ENCODE measurements around the gene RAD21L1. TPM values are rescaled to one million over a fixed set of nuclear protein-coding genes. Genes with fewer than 3 reads are reported as not detected.

RAD21L1 gene
- polyA plus RNA-seq, 2 of the 4 experiments (the other 2 are of a cell fraction), result not detected

GRCh38 chr20:1264727-1265126, 38.9 kb downstream of the RAD21L1 start:
- CTCF ChIA-PET, result no interaction called here
- Histone ChIP-seq H3K4me1 (peaks cover 21% of the 10 kb centered on the region), H3K4me2 (no peak overlapping the region; the same call in 2 of the 3 replicates), H3K9me3 (peaks cover 13% of the 10 kb centered on the region), H3K4me3 (no peak overlapping the region), H3K27ac (no peak overlapping the region)
- TF ChIP-seq MYC (IDR thresholded peaks at IDR 0.05; ENCODE audit: borderline replicate concordance, low read length), result no peak
- TF ChIP-seq KDM1A (IDR thresholded peaks at IDR 0.05; ENCODE audit: low read depth), result no peak
- DNase-seq (ENCODE audit: low read depth in 1 of 2, low spot score in 1 of 2) (no peak), FAIRE-seq (no peak), ATAC-seq (no peak)
- WGBS (ENCODE audit: missing lambda C conversion rate), result 85% methylated on average over 2 of the region's 2 CpGs
- POLR2A ChIA-PET, result no interaction called here

GRCh38 chr20:1265226-1265915, 39.5 kb downstream of the RAD21L1 start:
- no peak for DNase-seq (ENCODE audit: low read depth in 1 of 2, low spot score in 1 of 2)
- H3K4me1 ChIP-seq, result peaks cover 21% of the 10 kb centered on the region
- H3K9me3 ChIP-seq, result peaks cover 13% of the 10 kb centered on the region
- WGBS (ENCODE audit: missing lambda C conversion rate), result 79% methylated on average over 4 of the region's 4 CpGs
- H3K4me3 ChIP-seq, result peak overlapping the region; percentile 89
- TF ChIP-seq JUN (IDR thresholded peaks at IDR 0.05) (no peak), KDM5A (IDR thresholded peaks at IDR 0.05) (no peak), HDAC2 (IDR thresholded peaks at IDR 0.05) (no peak), HOXB5 (CRISPR knock-in tag; IDR thresholded peaks at IDR 0.05) (no peak), SMC3 (IDR thresholded peaks at IDR 0.05) (no peak), USF2 (IDR thresholded peaks at IDR 0.05) (no peak), ZFP36 (IDR thresholded peaks at IDR 0.05; ENCODE audit: borderline replicate concordance, partially characterized antibody) (no peak), BCL3 (IDR thresholded peaks at IDR 0.05) (no peak), TP53 (CRISPR knock-in tag; IDR thresholded peaks at IDR 0.05) (no peak), RFX5 (IDR thresholded peaks at IDR 0.05) (no peak), HEYL (CRISPR knock-in tag; IDR thresholded peaks at IDR 0.05) (no peak), POLR2AphosphoS2 (conservative IDR thresholded peaks at IDR 0.05; ENCODE audit: low read length) (no peak), RAD21 (conservative IDR thresholded peaks at IDR 0.05 in 1 of 2, IDR thresholded peaks at IDR 0.05 in 1 of 2) (no peak), JUNB (IDR thresholded peaks at IDR 0.05) (no peak), EP300 (IDR thresholded peaks at IDR 0.05) (no peak), KDM1A (IDR thresholded peaks at IDR 0.05; ENCODE audit: low read depth) (no peak), CEBPB (IDR thresholded peaks at IDR 0.05) (no peak), ZNF302 (CRISPR knock-in tag; IDR thresholded peaks at IDR 0.05) (no peak), CHD4 (IDR thresholded peaks at IDR 0.05; ENCODE audit: borderline replicate concordance) (no peak), RCOR1 (IDR thresholded peaks at IDR 0.05; ENCODE audit: low read depth, low read length) (no peak)
- ChIA-PET CTCF (interaction anchor here (0.7 kb wide), 1 partner anchor 9 kb away, joined by 3 read pairs; no protein-coding TSS in a partner anchor), POLR2A (interaction anchor here (0.6 to 1.1 kb wide), 2 partner anchors 11 to 23 kb away, joined by 3 to 8 read pairs; no protein-coding TSS in a partner anchor)
- peak overlapping the region; percentile 63 to 88 for H3K27ac ChIP-seq
- peak overlapping the region; percentile 77 for H3K4me2 ChIP-seq
- no peak for FAIRE-seq
- no peak for ATAC-seq

- no peak for ATAC-seq
- DNase-seq (ENCODE audit: low read depth in 1 of 2, low spot score in 1 of 2), result no peak
- Histone ChIP-seq H3K27ac (peak overlapping the region; percentile 63 to 88), H3K4me3 (peak overlapping the region; percentile 89), H3K9me3 (peaks cover 13% of the 10 kb centered on the region), H3K4me2 (peak overlapping the region; percentile 77), H3K4me1 (peaks cover 21% of the 10 kb centered on the region)
- WGBS (ENCODE audit: missing lambda C conversion rate), result 3% methylated on average over 10 of the region's 10 CpGs
- FAIRE-seq, result no peak
- POLR2A ChIA-PET, result interaction anchor here (0.6 to 1.1 kb wide), 2 partner anchors 10 to 22 kb away, joined by 3 to 8 read pairs; no protein-coding TSS in a partner anchor
- CTCF ChIA-PET, result interaction anchor here (0.7 to 1.6 kb wide), 4 partner anchors 8 to 80 kb away, joined by 3 to 6 read pairs (median 4); no protein-coding TSS in a partner anchor
- TF ChIP-seq ATOH8 (CRISPR knock-in tag; IDR thresholded peaks at IDR 0.05; ENCODE audit: low read depth), result no peak
- TF ChIP-seq EHMT2 (IDR thresholded peaks at IDR 0.05; ENCODE audit: low read depth), result no peak
- TF ChIP-seq FOSB (CRISPR knock-in tag; IDR thresholded peaks at IDR 0.05), result no peak
- no peak for TF ChIP-seq ZC3H11A (IDR thresholded peaks at IDR 0.05)
- TF ChIP-seq HOXA7 (CRISPR knock-in tag; IDR thresholded peaks at IDR 0.05), result no peak
- peak; percentile 90 for TF ChIP-seq CHD4 (IDR thresholded peaks at IDR 0.05; ENCODE audit: borderline replicate concordance)
- TF ChIP-seq RARB (CRISPR knock-in tag; IDR thresholded peaks at IDR 0.05), result no peak
- TF ChIP-seq USF2 (IDR thresholded peaks at IDR 0.05), result no peak
- no peak for TF ChIP-seq E2F6 (IDR thresholded peaks at IDR 0.05; ENCODE audit: borderline replicate concordance, low read depth)
- no peak for TF ChIP-seq EHF (CRISPR knock-in tag; IDR thresholded peaks at IDR 0.05)
- 0 out of 5 replicates have a peak, but pooled peaks of 1 of the 2 experiments have one; percentile 31 for TF ChIP-seq JUN (IDR thresholded peaks at IDR 0.05)
- no peak for TF ChIP-seq JUNB (IDR thresholded peaks at IDR 0.05)
- TF ChIP-seq ZSCAN20 (CRISPR knock-in tag; IDR thresholded peaks at IDR 0.05), result no peak
- TF ChIP-seq HOXB13 (CRISPR knock-in tag; IDR thresholded peaks at IDR 0.05; ENCODE audit: low read depth), result no peak
- TF ChIP-seq KDM5A (IDR thresholded peaks at IDR 0.05), result no peak
- peak; percentile 98 for TF ChIP-seq KDM1A (IDR thresholded peaks at IDR 0.05; ENCODE audit: low read depth)
- peak; percentile 96 for TF ChIP-seq HDAC2 (IDR thresholded peaks at IDR 0.05)
- no peak for TF ChIP-seq HOXB5 (CRISPR knock-in tag; IDR thresholded peaks at IDR 0.05)
These were observed 40.0 kb downstream of the RAD21L1 start for GRCh38 chr20:1265916-1266166.
